ENCODE results near the gene TARBP2.

GRCh38 chr12:53453953-53454640, 47.0 kb upstream of the TARBP2 start:
- no peak for TF ChIP-seq POLR2A (IDR thresholded peaks at IDR 0.05)
- TF ChIP-seq, protein P1, sequence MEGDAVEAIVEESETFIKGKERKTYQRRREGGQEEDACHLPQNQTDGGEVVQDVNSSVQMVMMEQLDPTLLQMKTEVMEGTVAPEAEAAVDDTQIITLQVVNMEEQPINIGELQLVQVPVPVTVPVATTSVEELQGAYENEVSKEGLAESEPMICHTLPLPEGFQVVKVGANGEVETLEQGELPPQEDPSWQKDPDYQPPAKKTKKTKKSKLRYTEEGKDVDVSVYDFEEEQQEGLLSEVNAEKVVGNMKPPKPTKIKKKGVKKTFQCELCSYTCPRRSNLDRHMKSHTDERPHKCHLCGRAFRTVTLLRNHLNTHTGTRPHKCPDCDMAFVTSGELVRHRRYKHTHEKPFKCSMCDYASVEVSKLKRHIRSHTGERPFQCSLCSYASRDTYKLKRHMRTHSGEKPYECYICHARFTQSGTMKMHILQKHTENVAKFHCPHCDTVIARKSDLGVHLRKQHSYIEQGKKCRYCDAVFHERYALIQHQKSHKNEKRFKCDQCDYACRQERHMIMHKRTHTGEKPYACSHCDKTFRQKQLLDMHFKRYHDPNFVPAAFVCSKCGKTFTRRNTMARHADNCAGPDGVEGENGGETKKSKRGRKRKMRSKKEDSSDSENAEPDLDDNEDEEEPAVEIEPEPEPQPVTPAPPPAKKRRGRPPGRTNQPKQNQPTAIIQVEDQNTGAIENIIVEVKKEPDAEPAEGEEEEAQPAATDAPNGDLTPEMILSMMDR (IDR thresholded peaks at IDR 0.05) = no peak

Measured in Peyer's patch (tissue), 4 donors.